H4 (cell line): ENCODE results near the gene LRRC32. TPM values are rescaled to one million over a fixed set of nuclear protein-coding genes. Genes with fewer than 3 reads are reported as not detected.

Experiments
- DNase-seq: peaks from one replicate; pipeline ENCODE4 v3.0.0-alpha.2; 2015; ENCODE audit warnings: low spot score
- total RNA-seq: library from RNA; depleted of rRNA; stranded (reverse); fragments of >200 nt; shearing (Covaris generic); gene quantifications from 2 replicates; pipeline ENCODE4 v1.2.3, GENCODE V29; 2014

LRRC32 gene
- total RNA-seq, 1 experiment from 2014 or later: 0.04 TPM

GRCh38 chr11:76663912-76664440, 6.6 kb downstream of the LRRC32 start:
- DNase-seq: no peak

GRCh38 chr11:76663486-76663810, 7.1 kb downstream of the LRRC32 start:
- DNase-seq: no peak

GRCh38 chr11:76662656-76663485, 7.7 kb downstream of the LRRC32 start:
- no peak for DNase-seq

- no peak for DNase-seq
Observed at GRCh38 chr11:76661834-76662434, 8.6 kb downstream of the LRRC32 start.

GRCh38 chr11:76661306-76661751, 9.2 kb downstream of the LRRC32 start:
- no peak for DNase-seq

GRCh38 chr11:76660533-76661305, 9.8 kb downstream of the LRRC32 start:
- DNase-seq: no peak

GRCh38 chr11:76659672-76660532, 10.6 kb downstream of the LRRC32 start:
- DNase-seq: no peak

- no peak for DNase-seq
Observed at GRCh38 chr11:76658651-76659650, 11.6 kb downstream of the LRRC32 start.

GRCh38 chr11:76658231-76658630, 12.3 kb downstream of the LRRC32 start:
- DNase-seq: no peak

GRCh38 chr11:76657187-76658170, 13.1 kb downstream of the LRRC32 start:
- no peak for DNase-seq

GRCh38 chr11:76656571-76657081, 13.9 kb downstream of the LRRC32 start:
- DNase-seq: no peak

- DNase-seq: no peak
Observed at GRCh38 chr11:76656050-76656531, 14.5 kb downstream of the LRRC32 start.

GRCh38 chr11:76655501-76656049, 15.0 kb downstream of the LRRC32 start:
- DNase-seq: no peak

GRCh38 chr11:76654980-76655379, 15.6 kb downstream of the LRRC32 start:
- DNase-seq: no peak

GRCh38 chr11:76654298-76654851, 16.2 kb downstream of the LRRC32 start:
- peak; percentile 33 for DNase-seq

GRCh38 chr11:76653674-76654284, 16.8 kb downstream of the LRRC32 start:
- DNase-seq: peak; percentile 68

GRCh38 chr11:76653012-76653673, 17.4 kb downstream of the LRRC32 start:
- no peak for DNase-seq
